Thyroid gland (tissue), 4 donors: ENCODE measurements around the gene GPRIN2. TPM values are rescaled to one million over a fixed set of nuclear protein-coding genes. Genes with fewer than 3 reads are reported as not detected.

Source experiments
- DNase-seq, 2 donors: peaks; one replicate each; pipeline ENCODE4 v3.0.0-alpha.2; 2019
- H3K27ac ChIP-seq, 3 donors: fragments of 200-600 bp; sonication (generic); 1 replicate in 2 of 3; 2 replicates in 1 of 3; pipeline ENCODE4 v1.5.1; 2016 to 2019; ENCODE audit warnings: mild to moderate bottlenecking in 1 of 3, moderate library complexity in 1 of 3
- H3K27me3 ChIP-seq: fragments of 200-600 bp; sonication (generic); one replicate; pipeline ENCODE4 v1.5.1; 2019
- H3K36me3 ChIP-seq, 2 donors: fragments of 200-600 bp; sonication (generic); one replicate each; pipeline ENCODE4 v1.5.1; 2016 to 2019
- H3K4me1 ChIP-seq, 2 donors: fragments of 200-600 bp; sonication (generic); one replicate each; pipeline ENCODE4 v1.5.1; 2017 to 2019
- H3K4me3 ChIP-seq, 3 donors: fragments of 200-600 bp; sonication (generic); replicated peaks in 1 of 3; 1 replicate in 2 of 3; 2 replicates in 1 of 3; pipeline ENCODE4 v1.5.1; 2016; ENCODE audit warnings: mild to moderate bottlenecking in 1 of 3
- H3K9me3 ChIP-seq: fragments of 200-600 bp; sonication (generic); one replicate; pipeline ENCODE4 v1.5.1; 2017
- POLR2A ChIP-seq, 2 donors: fragments of 450-650 bp; IDR thresholded peaks; one replicate each; pipeline ENCODE4 v1.6.1; 2017; ENCODE audit warnings: antibody characterized with exemption in 2 of 2, mild to moderate bottlenecking in 2 of 2, moderate library complexity in 1 of 2
- WGBS, 2 donors: methylation state at CpG; one replicate each; pipeline ENCODE4 v1.1.5; 2017; 5-methylcytosine and 5-hydroxymethylcytosine counted together
- intact Hi-C: fragments of 100-400 bp; cut with DNase I; formaldehyde crosslinking; loops from one replicate; pipeline ENCODE4 v1.15.1; 2023
- total RNA-seq, 4 donors: library from RNA; depleted of rRNA; stranded (reverse); fragments of >200 nt; gene quantifications; one replicate each; pipeline ENCODE4 v1.2.3, GENCODE V29; 2016
- TF ChIP-seq, protein P1 (sequence below), 6 experiments: fragments of 200-600 bp in 3 of 6; fragments of 450-650 bp in 3 of 6; sonication (generic) in 3 of 6; IDR thresholded peaks; one replicate each; pipeline ENCODE4 v1.5.1; 2016 to 2019; ENCODE audit warnings: antibody characterized with exemption in 6 of 6, mild to moderate bottlenecking in 2 of 6, inconsistent platforms in 1 of 6, moderate library complexity in 1 of 6

The GPRIN2 gene
- total RNA-seq, 4 donors from 2014 or later: 9.1 to 14.7 (median 10.6) TPM

DNA sequence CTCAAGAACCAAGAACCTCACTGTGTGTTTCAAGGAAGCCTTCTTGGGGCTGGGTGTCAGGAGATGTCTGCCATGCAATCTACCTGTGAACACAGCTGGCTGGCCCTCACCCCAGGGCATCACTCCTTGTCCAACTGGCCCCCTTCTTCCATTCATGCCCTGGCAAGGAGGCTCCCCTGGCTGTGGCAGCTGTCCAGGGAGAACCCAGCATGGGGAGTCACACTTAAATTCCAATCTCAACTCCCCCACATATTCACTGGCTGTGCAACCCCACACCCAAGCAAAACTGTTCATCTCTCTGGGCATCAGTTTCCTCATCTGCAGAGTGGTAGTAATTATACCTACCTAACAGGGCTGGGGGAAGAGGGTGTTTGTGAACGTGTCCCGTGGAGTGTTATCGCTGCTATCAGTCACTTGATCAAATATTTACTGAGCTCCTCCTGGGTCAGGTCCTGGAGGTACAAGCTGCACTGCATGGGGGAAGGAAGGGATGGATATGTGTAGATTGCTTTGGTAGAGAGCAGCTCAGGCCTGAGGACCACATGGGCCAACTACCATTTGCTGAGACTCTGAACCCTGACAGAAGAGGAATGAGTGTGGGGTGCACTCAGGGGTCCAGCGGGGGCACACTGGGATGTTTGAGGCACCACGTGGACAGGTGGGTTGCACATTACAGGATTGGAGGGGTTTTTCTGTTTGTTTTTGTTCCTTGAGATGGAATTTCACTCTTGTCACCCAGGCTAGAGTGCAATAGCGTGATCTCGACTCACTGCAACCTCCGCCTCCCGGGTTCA lies 2.1 kb upstream of the GPRIN2 start:
- DNase-seq: peak in 1 of 2 donors; percentile 1
- Histone ChIP-seq H3K27me3 (no peaks in the 10 kb centered on the region), H3K9me3 (no peaks in the 10 kb centered on the region), H3K4me3 (no peak overlapping the region), H3K36me3 (no peaks in the 10 kb centered on the region), H3K4me1 (peaks cover 0 to 13% of the 10 kb centered on the region in 2 donors), H3K27ac (no peak overlapping the region)
- TF ChIP-seq, protein P1, sequence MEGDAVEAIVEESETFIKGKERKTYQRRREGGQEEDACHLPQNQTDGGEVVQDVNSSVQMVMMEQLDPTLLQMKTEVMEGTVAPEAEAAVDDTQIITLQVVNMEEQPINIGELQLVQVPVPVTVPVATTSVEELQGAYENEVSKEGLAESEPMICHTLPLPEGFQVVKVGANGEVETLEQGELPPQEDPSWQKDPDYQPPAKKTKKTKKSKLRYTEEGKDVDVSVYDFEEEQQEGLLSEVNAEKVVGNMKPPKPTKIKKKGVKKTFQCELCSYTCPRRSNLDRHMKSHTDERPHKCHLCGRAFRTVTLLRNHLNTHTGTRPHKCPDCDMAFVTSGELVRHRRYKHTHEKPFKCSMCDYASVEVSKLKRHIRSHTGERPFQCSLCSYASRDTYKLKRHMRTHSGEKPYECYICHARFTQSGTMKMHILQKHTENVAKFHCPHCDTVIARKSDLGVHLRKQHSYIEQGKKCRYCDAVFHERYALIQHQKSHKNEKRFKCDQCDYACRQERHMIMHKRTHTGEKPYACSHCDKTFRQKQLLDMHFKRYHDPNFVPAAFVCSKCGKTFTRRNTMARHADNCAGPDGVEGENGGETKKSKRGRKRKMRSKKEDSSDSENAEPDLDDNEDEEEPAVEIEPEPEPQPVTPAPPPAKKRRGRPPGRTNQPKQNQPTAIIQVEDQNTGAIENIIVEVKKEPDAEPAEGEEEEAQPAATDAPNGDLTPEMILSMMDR (IDR thresholded peaks at IDR 0.05): no peak
- TF ChIP-seq POLR2A (IDR thresholded peaks at IDR 0.05): no peak
- WGBS, 2 donors: 69 to 77% methylated on average over 9 of the region's 9 CpGs
- intact Hi-C loops: no loop called here

DNA sequence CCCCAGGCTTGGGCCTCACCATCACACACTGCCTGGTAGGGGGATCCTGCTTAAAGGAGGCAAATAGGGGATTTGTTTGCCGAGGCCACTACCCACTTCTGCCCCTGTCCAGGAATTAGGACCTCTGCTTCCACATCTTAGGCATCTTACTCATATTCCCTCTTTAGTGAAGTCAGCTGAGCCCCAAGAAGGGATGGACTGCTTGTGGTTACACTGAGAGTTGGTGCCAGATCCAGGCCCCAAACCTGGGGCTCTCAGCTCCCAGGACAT lies 1.6 kb upstream of the GPRIN2 start:
- intact Hi-C loops: no loop called here
- TF ChIP-seq, protein P1 (IDR thresholded peaks at IDR 0.05): no peak
- TF ChIP-seq POLR2A (IDR thresholded peaks at IDR 0.05): no peak

DNA sequence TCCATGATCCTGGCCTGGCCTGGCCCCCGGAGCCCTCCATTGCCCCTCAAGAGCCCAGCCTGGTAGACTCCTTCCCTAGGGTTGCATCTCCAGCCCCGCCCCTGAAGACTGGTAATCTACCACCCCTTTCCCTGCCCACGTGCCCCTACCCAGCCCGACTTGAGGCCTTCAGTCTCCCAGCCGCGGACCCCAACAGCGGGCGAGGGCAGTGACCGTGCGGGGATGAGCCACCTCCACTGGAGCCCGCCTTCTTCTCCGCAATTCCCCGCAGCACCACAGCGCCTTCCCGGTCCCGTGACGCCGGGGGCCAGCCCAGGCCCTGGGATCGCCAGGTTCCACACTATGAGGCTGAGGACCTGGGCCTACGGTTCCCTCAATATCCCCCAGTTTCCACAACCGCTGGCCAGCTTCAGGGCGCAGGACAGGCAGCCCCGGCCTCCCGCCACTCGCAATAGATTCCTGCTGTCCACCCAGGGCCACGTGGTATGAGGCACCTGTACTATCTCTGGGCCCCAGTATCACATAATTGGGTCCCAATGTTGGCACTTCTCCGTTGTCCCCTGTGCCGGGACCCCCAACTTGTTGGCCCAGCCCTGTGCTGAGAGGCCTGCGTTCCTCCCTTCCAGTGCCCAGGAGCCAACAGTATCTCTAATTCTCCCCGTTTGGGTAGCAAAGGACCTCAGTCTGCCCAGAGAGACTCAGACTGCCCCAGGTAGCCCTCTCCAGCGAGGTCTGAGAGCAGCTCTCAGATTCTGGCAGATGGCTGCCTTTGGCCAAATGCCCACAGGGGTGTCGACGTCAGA lies 1.1 kb upstream of the GPRIN2 start:
- DNase-seq: peak in 1 of 2 donors; percentile 7
- TF ChIP-seq, protein P1 (IDR thresholded peaks at IDR 0.05): peak in 1 of 6 experiments; percentile 15
- TF ChIP-seq POLR2A (IDR thresholded peaks at IDR 0.05): no peak
- Histone ChIP-seq H3K27ac (no peak overlapping the region), H3K27me3 (no peaks in the 10 kb centered on the region), H3K9me3 (no peaks in the 10 kb centered on the region), H3K4me3 (no peak overlapping the region), H3K4me1 (peaks cover 0 to 13% of the 10 kb centered on the region in 2 donors), H3K36me3 (no peaks in the 10 kb centered on the region)
- intact Hi-C loops: no loop called here
- WGBS, 2 donors: 84 to 87% methylated on average over 33 of the region's 33 CpGs

More for the DNA sequence above, 1.6 kb upstream of the GPRIN2 start:
- WGBS, 2 donors: 30 to 32% methylated on average over 1 of the region's 1 CpG
- Histone ChIP-seq H3K27me3 (no peaks in the 10 kb centered on the region), H3K4me3 (no peak overlapping the region), H3K36me3 (no peaks in the 10 kb centered on the region), H3K9me3 (no peaks in the 10 kb centered on the region), H3K27ac (no peak overlapping the region), H3K4me1 (peaks cover 0 to 13% of the 10 kb centered on the region in 2 donors)
- no peak for DNase-seq

DNA sequence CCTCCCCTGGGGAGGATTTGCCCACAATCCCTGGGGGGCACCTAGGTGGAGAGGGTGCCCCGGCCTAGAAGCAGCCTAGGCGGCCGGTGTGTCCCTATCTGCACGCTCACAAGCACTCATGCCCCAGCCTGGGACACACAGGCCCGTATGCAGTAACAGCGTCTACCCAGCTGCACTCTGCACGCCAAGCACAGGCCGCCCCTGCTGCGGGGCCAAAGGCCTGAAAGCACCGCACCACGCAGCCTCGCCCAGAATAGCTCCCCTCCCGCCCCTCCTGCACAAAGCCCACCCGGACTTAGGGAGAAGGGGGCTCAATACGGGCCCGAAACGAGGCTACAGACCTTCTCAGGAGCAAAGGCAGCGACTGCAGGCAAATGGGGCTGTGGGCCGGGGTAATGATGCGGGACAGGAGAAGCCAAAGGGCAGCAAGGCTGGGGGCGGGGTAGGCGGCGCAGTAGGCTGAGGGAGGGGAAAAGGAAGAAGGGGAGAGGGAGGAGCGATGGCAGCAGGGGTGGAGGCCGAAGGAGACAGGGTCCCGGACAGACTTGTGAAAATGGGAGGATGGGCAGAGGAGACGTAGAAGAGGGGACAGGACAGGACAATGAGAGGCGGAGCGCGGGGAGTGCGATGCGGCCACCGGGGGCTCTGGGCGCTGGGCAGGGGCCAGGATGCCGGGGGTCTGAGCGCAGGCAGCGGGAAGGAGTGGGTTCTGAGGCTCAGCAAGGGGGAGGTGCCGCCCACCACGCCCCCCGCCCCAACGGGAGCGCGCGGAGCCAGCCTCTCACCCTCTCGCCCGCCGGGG lies 544 bp downstream of the GPRIN2 start:
- no peaks in the 10 kb centered on the region for H3K36me3 ChIP-seq
- WGBS, 2 donors: 22 to 23% methylated on average over 44 to 47 of the region's 47 CpGs
- peak; percentile 60 to 65 for DNase-seq

More for the DNA sequence above, 544 bp downstream of the GPRIN2 start:
- no peak for TF ChIP-seq POLR2A (IDR thresholded peaks at IDR 0.05)
- TF ChIP-seq, protein P1 (IDR thresholded peaks at IDR 0.05): no peak
- intact Hi-C loops: no loop called here
- no peaks in the 10 kb centered on the region for H3K27me3 ChIP-seq
- H3K4me1 ChIP-seq: peaks cover 0 to 13% of the 10 kb centered on the region in 2 donors
- no peaks in the 10 kb centered on the region for H3K9me3 ChIP-seq
- no peak overlapping the region for H3K27ac ChIP-seq
- peak overlapping the region in 2 of 3 donors; percentile 17 to 62 for H3K4me3 ChIP-seq
